Choroid plexus epithelial cell (primary cell): ENCODE data around the gene AP4B1.

Experiments
- DNase-seq: peaks from one replicate; pipeline ENCODE4 v3.0.0-alpha.2; 2010; ENCODE audit warnings: low read depth
- H3K4me3 ChIP-seq: 2 replicates; pipeline ENCODE4 v1.5.1; 2011; ENCODE audit warnings: low read depth, mild to moderate bottlenecking, control low read depth, low read length, moderate library complexity
- TF ChIP-seq, protein P1 (sequence below): conservative IDR thresholded peaks from 2 replicates; pipeline ENCODE4 v1.5.1; 2011; ENCODE audit warnings: low read depth, mild to moderate bottlenecking, control low read depth, inconsistent platforms, low read length, moderate library complexity

Gene AP4B1

DNA sequence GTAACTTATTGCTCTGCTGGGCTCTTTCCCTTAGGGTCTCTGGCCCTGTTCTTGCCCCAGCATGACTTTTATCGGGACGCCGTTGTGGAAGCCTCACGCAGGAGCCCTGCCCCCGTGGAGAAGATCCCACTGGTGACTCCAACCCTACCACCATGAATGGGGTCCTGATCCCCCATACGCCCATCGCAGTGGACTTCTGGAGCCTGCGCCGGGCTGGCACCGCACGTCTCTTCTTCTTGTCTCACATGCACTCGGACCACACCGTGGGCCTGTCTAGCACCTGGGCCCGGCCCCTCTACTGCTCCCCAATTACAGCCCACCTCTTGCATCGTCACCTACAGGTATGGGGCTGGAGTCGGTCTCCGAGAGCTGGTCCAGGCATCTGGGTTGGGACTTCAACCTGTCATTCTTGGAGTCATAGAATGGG is 849 bp upstream of the AP4B1 start:
- DNase-seq, result no peak
- TF ChIP-seq, protein P1, sequence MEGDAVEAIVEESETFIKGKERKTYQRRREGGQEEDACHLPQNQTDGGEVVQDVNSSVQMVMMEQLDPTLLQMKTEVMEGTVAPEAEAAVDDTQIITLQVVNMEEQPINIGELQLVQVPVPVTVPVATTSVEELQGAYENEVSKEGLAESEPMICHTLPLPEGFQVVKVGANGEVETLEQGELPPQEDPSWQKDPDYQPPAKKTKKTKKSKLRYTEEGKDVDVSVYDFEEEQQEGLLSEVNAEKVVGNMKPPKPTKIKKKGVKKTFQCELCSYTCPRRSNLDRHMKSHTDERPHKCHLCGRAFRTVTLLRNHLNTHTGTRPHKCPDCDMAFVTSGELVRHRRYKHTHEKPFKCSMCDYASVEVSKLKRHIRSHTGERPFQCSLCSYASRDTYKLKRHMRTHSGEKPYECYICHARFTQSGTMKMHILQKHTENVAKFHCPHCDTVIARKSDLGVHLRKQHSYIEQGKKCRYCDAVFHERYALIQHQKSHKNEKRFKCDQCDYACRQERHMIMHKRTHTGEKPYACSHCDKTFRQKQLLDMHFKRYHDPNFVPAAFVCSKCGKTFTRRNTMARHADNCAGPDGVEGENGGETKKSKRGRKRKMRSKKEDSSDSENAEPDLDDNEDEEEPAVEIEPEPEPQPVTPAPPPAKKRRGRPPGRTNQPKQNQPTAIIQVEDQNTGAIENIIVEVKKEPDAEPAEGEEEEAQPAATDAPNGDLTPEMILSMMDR, result no peak
- peak overlapping the region; percentile 73 for H3K4me3 ChIP-seq

- DNase-seq, result no peak
- peak overlapping the region; percentile 73 for H3K4me3 ChIP-seq
- TF ChIP-seq, protein P1, result no peak
Measured at GRCh38 chr1:113904293-113904673, 316 bp downstream of the AP4B1 start.

GRCh38 chr1:113903501-113904292 is 902 bp downstream of the AP4B1 start:
- H3K4me3 ChIP-seq, result peak overlapping the region; percentile 73
- no peak for DNase-seq
- TF ChIP-seq, protein P1, result no peak

- DNase-seq, result no peak
- no peak overlapping the region for H3K4me3 ChIP-seq
- TF ChIP-seq, protein P1, result no peak
Measured at GRCh38 chr1:113901191-113901590, 3.4 kb downstream of the AP4B1 start.

GRCh38 chr1:113899111-113899510 is 5.5 kb downstream of the AP4B1 start:
- no peak overlapping the region for H3K4me3 ChIP-seq
- no peak for DNase-seq
- TF ChIP-seq, protein P1, result no peak

DNA sequence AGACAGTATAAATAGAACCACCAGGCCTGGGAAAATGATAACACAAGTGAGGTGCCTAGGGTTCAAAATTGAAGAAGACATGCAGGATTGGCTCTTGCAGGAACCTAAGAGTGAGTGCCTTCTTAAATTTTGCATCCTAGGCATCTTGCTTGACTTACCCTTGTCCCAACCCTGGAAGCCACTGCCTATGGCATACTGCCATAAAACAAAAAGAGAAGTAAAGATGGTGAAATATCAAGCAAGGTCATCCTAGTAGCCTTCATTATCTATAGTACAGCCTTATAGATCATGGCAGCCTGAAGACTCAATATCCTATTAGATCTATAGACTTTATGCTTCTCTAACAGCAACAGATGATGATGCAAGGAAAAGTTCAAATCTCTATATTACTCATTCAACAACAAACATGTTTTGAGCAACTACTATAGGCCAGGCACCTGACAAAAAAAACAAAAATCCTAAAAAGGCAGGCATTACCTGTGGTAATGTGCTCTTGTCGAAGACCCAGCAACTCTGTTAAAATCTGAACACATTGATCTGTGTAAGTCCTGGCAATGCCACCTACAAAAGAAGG is 6.3 kb downstream of the AP4B1 start:
- no peak for DNase-seq

More for the DNA sequence above, 6.3 kb downstream of the AP4B1 start:
- H3K4me3 ChIP-seq, result no peak overlapping the region
- TF ChIP-seq, protein P1, result no peak
